Measurements from ENCODE around the gene KLF12.

KLF12 gene

DNA sequence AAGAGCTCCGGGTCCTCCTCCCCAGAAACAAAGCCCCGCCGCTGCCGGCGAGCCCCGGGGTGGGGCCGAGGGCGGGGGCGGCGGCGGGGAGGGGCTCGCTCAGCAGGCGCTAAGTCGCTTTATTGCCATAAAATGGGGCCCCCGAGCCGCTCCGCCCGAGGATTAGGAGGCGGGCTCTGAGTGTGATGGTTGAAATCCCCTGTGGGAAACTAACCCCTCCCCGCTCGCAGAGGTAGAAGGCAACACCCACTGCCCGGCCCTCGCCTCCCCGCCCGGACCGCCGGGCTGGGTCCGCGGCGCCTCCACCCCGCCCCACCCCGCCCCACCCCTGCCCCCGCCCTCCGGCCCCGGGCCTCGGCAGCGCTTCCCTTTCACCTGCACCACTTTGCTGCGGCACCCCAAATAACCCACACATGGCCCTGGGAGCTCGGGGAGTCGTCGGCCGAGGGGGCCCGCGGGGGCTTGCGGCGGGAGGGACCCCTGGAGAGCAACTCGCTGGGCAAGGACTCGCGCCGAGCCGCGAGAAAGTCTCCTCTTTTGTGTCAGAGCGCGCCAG lies at the start of gene KLF12:
Gene KLF12, minus strand, starts transcription at position 184 of the 556 bp plus-strand sequence.
- peak; percentile 92 for DNase-seq

GRCh38 chr13:74182491-74182890 lies 48.3 kb upstream of the KLF12 start:
- DNase-seq: no peak

GRCh38 chr13:74174810-74175209 lies 40.6 kb upstream of the KLF12 start:
- DNase-seq: no peak

- no peak for DNase-seq
Measured at GRCh38 chr13:74173822-74174221, 39.6 kb upstream of the KLF12 start.

DNA sequence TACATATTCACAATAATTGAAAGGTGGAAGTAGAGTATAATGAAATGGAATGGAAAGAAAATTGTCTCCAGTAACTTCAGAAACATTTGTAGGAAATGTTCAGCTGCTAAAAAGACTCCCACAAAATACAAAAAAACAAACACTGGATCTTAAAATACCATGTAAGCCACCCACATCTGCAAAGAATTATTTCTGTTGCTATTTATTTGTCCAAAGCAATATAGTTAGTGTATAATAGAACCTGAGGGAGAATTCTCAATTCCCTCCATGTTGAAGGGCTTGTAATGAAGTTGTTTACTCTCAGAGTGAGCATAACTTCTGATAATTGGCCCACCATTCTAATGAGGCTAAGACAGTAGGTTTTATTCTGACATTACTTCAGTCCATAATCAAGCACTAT lies 37.4 kb upstream of the KLF12 start:
- no peak for DNase-seq

- DNase-seq: no peak
Measured at GRCh38 chr13:74169676-74170075, 35.5 kb upstream of the KLF12 start.

GRCh38 chr13:74168263-74168675 lies 34.1 kb upstream of the KLF12 start:
- DNase-seq: no peak

GRCh38 chr13:74166261-74167004 lies 32.2 kb upstream of the KLF12 start:
- DNase-seq: no peak

DNA sequence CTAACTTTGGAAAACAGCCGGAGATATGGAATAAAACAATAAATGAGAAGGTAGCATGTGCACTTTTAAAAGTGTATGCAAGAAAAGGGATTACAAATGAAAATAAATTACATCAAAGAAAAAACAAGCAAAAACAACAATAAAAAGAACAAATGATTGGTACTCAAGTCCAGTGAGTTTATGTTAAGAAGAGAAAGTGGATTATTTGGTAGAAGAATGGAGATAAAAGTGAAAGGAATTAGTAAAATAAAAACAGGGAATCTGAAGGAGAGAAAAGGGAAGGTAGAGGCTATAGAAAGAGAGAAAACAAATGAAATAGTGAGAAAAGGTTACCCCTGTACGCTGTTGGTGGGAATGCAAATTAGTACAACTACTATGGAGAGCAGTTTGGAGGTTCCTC lies 28.6 kb upstream of the KLF12 start:
- DNase-seq: no peak

GRCh38 chr13:74162135-74162534 lies 27.9 kb upstream of the KLF12 start:
- no peak for DNase-seq

- no peak for DNase-seq
Measured at GRCh38 chr13:74158571-74159352, 24.6 kb upstream of the KLF12 start.

DNA sequence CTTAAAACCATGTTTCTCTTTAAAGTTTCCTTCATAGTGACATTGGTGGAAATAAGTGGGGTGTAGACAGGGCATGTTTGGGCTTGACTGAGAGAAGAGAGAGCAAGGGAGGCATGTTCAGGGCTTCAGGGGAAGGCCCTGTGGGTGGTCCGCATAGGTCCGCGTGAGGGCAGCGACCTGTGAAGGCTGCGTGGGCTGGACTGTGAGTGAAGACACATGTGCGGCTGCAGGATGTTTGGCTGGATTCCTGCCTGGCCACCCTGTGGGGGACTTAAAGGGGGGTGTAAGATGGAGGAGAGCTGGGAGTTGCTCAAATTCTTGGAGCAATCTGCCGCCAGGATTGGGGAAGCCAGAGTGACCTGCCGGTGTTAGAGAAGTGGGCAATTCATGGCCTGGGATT lies 23.8 kb upstream of the KLF12 start:
- no peak for DNase-seq

DNA sequence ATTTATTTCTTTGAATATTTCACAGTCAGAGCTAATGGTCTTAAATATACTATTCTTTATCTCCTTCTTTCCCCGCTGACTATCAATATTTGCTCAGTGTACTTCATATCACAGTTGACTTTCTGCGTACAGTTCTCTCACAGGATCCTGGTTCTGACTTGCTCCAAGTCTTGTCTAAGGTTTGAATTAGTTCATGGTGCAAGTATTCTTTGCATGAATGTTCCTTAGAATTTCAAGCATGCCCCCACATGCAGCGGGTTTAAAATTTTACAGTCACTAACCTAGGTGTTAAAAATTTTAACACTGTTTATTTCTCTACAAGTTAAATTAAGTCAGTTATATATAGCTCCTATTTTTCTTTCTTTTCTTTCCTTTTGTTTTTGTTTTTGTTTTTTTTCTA lies 20.8 kb upstream of the KLF12 start:
- no peak for DNase-seq

- DNase-seq: no peak
Measured at GRCh38 chr13:74153316-74153715, 19.1 kb upstream of the KLF12 start.

- DNase-seq: no peak
Measured at GRCh38 chr13:74151859-74152258, 17.7 kb upstream of the KLF12 start.

DNA sequence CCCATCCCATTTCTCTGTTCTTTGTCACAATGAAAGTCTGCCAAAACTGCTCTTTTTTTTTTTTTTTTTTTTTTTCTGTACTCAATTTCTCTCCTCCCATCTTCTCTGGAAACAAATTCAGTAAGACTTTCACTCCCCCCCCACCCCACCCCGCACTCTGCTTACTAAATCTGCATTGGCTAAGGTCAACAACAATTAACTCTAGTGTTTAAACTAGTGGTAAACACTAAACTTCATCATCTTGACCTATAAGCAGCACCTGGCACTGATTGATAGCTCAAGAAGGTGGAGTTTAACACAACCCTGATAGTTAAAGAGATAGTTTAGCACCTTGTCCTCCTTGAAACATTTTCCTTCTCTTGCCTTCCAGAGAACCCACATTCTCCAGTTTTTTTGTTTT lies 14.1 kb upstream of the KLF12 start:
- DNase-seq: no peak

- DNase-seq: no peak
Measured at GRCh38 chr13:74145249-74145975, 11.2 kb upstream of the KLF12 start.

DNA sequence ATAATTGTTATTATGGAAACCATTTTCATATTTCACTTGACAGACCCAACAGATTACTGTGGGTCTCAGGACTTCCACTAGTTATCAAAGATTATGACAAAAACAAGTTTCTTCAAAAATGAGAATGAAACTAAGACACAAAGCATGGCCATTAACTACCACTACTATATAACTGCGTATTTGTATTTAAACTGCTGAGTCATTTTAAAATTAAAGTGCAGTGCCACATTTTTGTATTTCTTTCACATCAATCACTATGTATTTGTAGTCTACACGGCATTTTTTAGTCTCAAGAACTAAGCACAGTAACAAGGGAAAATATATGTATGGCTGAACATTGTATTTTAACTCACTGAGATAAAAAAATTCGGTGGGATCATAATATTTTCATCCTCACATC lies 10.1 kb upstream of the KLF12 start:
- no peak for DNase-seq

- DNase-seq: no peak
Measured at GRCh38 chr13:74142257-74142656, 8.1 kb upstream of the KLF12 start.

- no peak for DNase-seq
Measured at GRCh38 chr13:74138241-74138640, 4.0 kb upstream of the KLF12 start.

GRCh38 chr13:74136084-74136658 lies 2.0 kb upstream of the KLF12 start:
- DNase-seq: peak; percentile 47

GRCh38 chr13:74135326-74136083 lies 1.3 kb upstream of the KLF12 start:
- DNase-seq: peak; percentile 60

Measured in CD4-positive, alpha-beta T cell treated with Interleukin-17A for 4 hours (primary cell).